ENCODE data around the gene NEBL.

NEBL gene

GRCh38 chr10:20858292-20859124, 38.6 kb downstream of the NEBL start:
- DNase-seq (ENCODE audit: low read depth, low spot score), result no peak

GRCh38 chr10:20856484-20856883, 40.6 kb downstream of the NEBL start:
- no peak for DNase-seq (ENCODE audit: low read depth, low spot score)

- no peak for DNase-seq (ENCODE audit: low read depth, low spot score)
Measured at GRCh38 chr10:20855398-20856038, 41.6 kb downstream of the NEBL start.

- DNase-seq (ENCODE audit: low read depth, low spot score), result no peak
Measured at GRCh38 chr10:20853276-20853675, 43.8 kb downstream of the NEBL start.

GRCh38 chr10:20852303-20852702, 44.8 kb downstream of the NEBL start:
- DNase-seq (ENCODE audit: low read depth, low spot score), result no peak

- DNase-seq (ENCODE audit: low read depth, low spot score), result no peak
Measured at GRCh38 chr10:20847512-20847911, 49.6 kb downstream of the NEBL start.

GRCh38 chr10:20846263-20846662, 50.8 kb downstream of the NEBL start:
- DNase-seq (ENCODE audit: low read depth, low spot score), result no peak

GRCh38 chr10:20841419-20841818, 55.7 kb downstream of the NEBL start:
- no peak for DNase-seq (ENCODE audit: low read depth, low spot score)

GRCh38 chr10:20839910-20840309, 57.2 kb downstream of the NEBL start:
- DNase-seq (ENCODE audit: low read depth, low spot score), result no peak

GRCh38 chr10:20839141-20839540, 58.0 kb downstream of the NEBL start:
- no peak for DNase-seq (ENCODE audit: low read depth, low spot score)

- no peak for DNase-seq (ENCODE audit: low read depth, low spot score)
Measured at GRCh38 chr10:20836401-20836800, 60.7 kb downstream of the NEBL start.

GRCh38 chr10:20835335-20835734, 61.8 kb downstream of the NEBL start:
- no peak for DNase-seq (ENCODE audit: low read depth, low spot score)

- DNase-seq (ENCODE audit: low read depth, low spot score), result no peak
Measured at GRCh38 chr10:20834825-20835224, 62.3 kb downstream of the NEBL start.

- no peak for DNase-seq (ENCODE audit: low read depth, low spot score)
Measured at GRCh38 chr10:20822825-20823224, 74.3 kb downstream of the NEBL start.

- no peak for DNase-seq (ENCODE audit: low read depth, low spot score)
Measured at GRCh38 chr10:20817646-20818045, 79.5 kb downstream of the NEBL start.

- no peak for DNase-seq (ENCODE audit: low read depth, low spot score)
Measured at GRCh38 chr10:20817116-20817515, 80.0 kb downstream of the NEBL start.

- no peak for DNase-seq (ENCODE audit: low read depth, low spot score)
Measured at GRCh38 chr10:20814116-20814515, 83.0 kb downstream of the NEBL start.

GRCh38 chr10:20811131-20811530, 86.0 kb downstream of the NEBL start:
- no peak for DNase-seq (ENCODE audit: low read depth, low spot score)

GRCh38 chr10:20809631-20810030, 87.5 kb downstream of the NEBL start:
- no peak for DNase-seq (ENCODE audit: low read depth, low spot score)

GRCh38 chr10:20806487-20806886, 90.6 kb downstream of the NEBL start:
- DNase-seq (ENCODE audit: low read depth, low spot score), result no peak

GRCh38 chr10:20797290-20797689, 99.8 kb downstream of the NEBL start:
- DNase-seq (ENCODE audit: low read depth, low spot score), result no peak

- DNase-seq (ENCODE audit: low read depth, low spot score), result no peak
Measured at GRCh38 chr10:20795391-20795790, 101.7 kb downstream of the NEBL start.

GRCh38 chr10:20785174-20785573, 111.9 kb downstream of the NEBL start:
- DNase-seq (ENCODE audit: low read depth, low spot score), result no peak
